GM18870 (cell line): Measurements from ENCODE around the gene HS6ST1.
"Not testable (repeated sequence)": the region's sequence is repeated elsewhere in the genome, so short reads cannot be mapped to it uniquely, and the experiment has no call there.

Experiments used
- ATAC-seq: cut with Tn5 transposase; IDR thresholded peaks from one replicate; pipeline ENCODE4 v1.9.1; 2021; ENCODE audit warnings: moderate library complexity; ENCODE audit not compliant: unreplicated experiment

The HS6ST1 gene

GRCh38 chr2:128322715-128323554 is 4.3 kb upstream of the HS6ST1 start:
- ATAC-seq, result no peak

- peak; percentile 48 for ATAC-seq
Observed at GRCh38 chr2:128321784-128322714, 3.4 kb upstream of the HS6ST1 start.

- ATAC-seq, result no peak
Observed at GRCh38 chr2:128320906-128321771, 2.5 kb upstream of the HS6ST1 start.

DNA sequence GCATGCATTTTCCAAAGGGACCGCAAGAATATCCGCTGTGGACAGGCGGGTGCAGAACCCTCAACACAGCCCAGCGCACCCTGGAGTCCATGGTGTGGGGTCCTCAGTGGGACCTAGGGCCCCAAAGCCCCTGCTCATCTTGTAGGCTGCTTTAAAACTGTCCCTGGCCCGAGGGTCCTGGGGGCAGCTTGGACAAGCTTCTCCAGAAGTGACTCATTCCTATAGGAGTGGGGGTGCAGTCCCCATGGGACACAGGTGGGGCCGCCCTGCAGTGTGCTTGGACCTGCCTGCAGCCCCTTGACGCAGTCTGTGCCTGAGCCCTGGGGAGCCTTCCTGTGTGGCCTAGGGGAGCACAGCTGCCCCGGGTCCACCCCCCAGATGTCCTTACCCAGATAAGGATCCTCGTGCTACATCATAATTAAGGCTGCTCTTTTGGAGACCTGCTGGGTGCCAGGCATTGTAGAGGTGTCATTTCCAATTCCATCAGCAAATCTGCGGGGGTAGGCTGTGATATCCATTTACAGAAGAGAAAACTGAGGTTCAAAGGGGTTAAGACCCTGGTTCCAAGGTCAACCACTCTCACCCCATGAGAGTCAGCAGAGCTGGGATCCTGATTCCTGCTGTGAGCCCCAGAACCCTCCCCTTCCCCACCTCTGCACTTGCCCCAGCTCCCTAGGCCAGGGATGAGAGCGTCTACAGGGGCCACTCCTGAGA is 1.7 kb upstream of the HS6ST1 start:
- ATAC-seq, result no peak

DNA sequence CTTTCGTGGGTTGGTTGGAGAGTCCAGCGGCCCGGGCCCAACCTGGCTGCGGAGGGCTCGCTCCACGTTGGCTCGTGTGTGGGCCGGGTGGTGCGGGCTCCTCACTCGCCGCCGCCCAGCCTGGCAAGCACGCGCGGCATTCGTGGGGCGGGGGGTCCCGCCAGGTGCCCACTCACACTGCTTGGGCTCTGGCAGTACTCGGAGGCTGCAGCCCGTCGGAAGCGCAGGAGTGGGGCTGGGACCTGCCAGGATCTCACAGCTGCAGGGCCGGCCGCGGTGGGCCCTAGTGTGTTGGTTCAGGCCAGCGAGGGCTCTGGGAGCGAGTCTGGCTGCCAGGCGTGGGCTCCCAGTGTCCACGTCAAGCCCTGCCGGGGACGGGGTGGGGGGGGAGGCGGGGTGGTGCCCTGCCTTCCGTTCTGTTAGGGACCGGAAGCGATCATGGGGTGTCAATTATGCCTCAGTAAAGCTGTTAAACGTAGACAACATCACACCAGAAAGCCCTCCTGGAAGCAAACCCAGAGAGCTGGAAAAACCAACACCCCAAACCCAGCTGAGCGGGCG is 1.0 kb upstream of the HS6ST1 start:
- ATAC-seq, result no peak

- ATAC-seq, result not testable (repeated sequence)
Observed at GRCh38 chr2:128318245-128318644, 423 bp downstream of the HS6ST1 start.

GRCh38 chr2:128317899-128318225 is 806 bp downstream of the HS6ST1 start:
- ATAC-seq, result not testable (repeated sequence)

DNA sequence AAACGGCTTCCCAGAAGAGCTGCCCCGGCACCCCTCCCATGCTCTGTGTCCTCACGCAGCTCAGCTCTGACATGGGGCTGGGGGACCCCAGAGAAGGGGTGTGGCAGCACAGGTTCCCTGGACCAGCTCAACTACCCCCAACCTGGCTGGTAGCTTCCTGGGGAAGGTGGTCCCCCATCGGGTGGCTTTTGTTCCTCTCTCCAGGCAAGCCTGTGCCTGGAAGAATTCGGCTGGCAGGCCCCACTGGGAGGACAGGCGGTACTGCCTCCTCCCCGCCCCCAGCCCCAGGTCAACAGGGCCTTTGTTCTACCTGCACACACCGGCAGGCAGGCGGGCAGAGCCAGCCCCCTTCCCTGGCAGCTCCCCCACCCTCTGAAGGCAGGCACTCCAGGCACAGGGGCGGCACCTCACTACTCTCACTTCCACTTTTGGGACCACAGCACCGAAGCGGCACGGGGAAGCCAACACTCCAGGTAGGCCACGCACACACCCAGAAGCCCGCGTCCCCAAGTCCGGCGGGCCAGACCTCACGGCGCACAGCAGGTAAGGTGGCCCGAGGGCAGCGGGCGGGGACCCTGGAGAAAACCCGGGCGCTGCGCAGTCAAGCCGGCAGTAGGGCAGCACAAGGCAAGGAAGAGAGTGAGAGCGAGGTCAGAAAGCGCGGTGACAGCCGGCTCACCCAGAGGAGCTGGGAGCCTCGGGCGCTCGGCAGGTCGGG is 1.3 kb downstream of the HS6ST1 start:
- ATAC-seq, result peak; percentile 53

DNA sequence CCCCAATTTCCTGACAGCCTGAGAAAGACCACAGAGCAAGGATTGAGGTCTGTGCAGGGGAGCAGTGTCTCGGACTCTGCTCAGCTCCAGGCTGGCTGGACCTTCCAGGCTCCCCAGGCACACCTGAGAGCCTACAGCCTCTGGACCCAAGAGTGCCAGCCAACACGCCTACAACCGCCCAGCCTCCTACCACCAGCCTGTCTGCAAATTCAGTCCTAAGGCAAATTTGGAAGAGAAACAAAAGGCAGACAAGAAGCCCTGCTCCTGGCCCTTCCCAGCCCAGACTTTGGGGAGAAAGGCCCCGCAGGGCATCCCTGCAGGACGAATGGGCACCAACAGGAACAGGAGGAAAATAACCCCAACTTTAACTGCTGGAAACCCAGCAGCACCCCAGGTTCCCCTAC is 1.9 kb downstream of the HS6ST1 start:
- ATAC-seq, result no peak

DNA sequence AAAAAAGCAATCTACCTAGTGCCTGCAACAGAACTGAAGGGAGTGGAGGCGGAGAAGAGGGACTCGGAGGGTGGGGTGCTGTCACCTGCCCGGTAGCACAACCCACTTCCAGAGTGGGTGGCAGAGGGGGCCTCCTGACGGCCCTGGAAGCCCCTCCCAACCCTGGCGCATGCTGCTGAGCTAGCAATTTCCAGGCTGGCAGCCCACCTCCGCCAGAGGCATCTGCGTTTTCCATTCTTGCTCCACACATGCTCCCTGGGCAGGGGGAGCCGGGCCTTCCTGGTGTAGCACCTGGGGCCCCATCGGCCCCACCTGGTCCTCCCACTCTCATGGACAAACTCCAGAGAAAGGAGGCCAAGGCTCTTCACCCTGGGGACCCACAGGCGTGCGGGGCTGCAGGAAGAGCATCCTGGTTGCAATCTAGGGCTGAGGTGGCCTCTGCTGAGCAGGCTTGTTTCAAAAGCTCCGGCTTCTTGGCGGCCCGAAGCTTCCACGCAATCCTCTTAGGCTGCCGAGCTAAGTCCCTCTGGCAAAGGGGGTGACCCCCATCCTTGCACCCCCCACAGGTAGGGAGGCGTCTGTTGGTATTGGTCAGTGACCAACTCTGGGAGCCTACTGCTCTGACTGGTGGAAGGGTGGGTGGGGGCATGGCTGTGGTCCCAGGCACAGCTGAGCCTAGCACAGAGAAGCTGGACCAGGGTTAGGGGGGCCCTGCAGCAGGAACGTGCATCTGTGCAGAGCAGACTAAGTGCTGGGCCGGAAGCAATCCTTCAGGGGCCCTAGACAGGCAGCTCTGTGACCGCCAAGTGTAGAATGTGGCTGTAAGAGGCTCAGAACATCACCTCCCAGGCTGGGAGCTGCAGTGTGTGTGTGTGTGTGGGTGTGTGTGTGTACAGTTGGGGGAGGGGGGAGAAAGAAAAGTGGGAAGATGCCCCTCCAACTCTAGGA is 2.6 kb downstream of the HS6ST1 start:
- ATAC-seq, result no peak

- ATAC-seq, result no peak
Observed at GRCh38 chr2:128315122-128315828, 3.4 kb downstream of the HS6ST1 start.

DNA sequence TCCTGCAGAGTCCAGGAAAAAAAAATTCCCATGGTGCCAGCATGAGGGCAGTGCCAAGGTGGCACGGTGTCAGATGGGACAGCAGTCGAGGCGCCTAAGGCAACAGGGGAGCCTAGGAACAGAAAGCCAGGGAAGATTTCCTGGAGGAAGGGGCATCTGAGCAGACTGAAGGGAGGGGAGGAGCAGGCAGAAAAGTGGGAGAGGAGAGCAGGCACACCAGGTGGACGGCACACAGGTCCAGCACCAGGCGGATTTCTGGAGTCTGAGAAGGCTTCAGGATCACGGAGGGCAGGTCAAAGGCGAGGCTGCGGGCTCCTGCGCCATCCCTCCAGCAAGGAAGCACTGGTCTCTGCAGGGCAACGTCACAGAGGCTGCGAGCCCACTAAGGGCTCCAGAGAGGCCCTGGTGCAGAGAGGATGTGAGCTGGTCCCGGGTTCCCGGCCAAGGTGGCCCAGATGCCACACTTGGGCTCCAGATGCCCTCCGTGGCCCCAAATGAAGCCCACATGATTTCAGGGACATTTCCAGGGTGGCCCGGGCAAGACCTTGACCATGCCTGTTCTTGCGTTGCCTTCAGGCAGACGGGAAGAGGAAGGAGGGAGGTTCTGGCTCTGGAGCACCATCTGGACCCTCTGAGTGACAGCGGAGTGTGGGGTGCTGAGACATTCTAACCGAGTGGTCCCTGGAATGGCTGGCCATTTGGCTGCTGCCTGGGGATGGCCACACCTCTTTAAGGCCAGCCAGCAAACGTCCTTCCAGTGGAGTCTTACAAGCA is 4.1 kb downstream of the HS6ST1 start:
- no peak for ATAC-seq

DNA sequence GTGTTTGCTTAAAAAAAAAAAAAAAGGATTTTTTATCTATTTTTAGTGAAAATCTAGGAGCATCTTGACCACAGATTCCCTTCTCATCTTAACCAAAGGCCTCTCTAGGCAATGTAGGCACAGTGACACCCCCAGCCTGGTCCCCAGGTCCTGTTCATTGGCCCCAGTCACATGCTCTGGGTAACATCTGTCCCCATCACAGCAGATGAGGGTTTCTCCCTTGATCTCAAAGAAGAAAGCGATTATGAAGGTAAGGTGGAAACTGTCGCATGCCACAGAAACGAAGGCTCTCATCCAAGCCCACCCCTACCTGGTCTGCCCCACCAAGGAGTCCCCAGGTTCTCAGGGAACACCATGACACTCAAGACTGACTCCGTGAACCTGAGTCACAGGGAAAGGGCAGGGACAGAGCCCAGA is 4.7 kb downstream of the HS6ST1 start:
- no peak for ATAC-seq

- ATAC-seq, result no peak
Observed at GRCh38 chr2:128313091-128313836, 5.4 kb downstream of the HS6ST1 start.

GRCh38 chr2:128312411-128312810 is 6.3 kb downstream of the HS6ST1 start:
- ATAC-seq, result no peak

DNA sequence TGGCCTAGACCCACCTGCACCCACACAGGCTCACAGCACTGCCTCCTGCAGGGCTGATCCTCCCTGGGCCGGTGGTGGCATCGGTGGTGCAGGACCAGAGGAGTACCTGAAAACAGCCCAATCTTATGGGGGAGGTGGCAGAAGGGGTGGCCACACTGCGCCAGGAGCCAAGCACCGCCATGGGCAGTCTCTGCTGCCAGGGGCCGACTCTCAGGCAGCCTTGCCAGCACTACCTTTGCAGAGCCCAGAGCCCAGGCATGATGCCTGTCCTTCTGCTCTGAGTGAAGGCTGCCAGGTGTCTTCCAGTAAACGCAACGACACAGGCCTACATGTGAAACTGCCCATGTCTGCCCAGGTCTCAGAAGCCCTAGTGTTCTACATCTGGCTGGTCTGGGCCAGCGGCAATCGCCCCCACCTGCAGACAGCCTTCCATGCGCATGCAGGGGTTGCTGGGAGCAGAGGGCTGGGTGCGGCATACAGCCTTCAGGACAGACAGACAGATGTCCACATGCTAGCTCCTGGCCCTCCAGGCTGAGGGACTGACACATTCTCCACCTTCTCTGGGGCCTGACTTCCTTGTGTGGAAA is 6.8 kb downstream of the HS6ST1 start:
- no peak for ATAC-seq
